ENCODE results near the gene UTP14C. TPM values are rescaled to one million over a fixed set of nuclear protein-coding genes. Genes with fewer than 3 reads are reported as not detected.

Gene UTP14C
- total and polyA plus RNA-seq, 2 experiments from 2014 or later = 11.4 to 22.9 TPM

DNA sequence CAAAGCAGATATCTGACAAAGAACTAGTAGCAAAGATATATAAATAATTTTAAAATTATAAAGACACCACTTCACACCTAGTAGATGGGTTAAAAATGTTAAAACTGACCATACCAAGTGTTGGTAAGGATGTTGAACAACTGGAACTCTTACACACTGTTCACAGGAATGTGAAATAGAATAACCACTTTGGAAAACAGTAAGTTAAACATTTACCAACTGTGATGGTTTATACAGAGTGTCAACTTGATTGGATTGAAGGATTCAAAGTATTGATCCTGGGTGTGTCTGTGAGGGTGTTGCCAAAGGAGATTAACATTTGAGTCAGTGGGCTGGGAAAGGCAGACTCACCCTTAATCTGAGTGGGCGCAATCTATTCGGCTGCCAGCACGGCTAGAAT, 19.2 kb downstream of the UTP14C start (continued):
- no peak for TF ChIP-seq CREB1 (CRISPR knock-in tag; IDR thresholded peaks at IDR 0.05; ENCODE audit: low read depth)

DNA sequence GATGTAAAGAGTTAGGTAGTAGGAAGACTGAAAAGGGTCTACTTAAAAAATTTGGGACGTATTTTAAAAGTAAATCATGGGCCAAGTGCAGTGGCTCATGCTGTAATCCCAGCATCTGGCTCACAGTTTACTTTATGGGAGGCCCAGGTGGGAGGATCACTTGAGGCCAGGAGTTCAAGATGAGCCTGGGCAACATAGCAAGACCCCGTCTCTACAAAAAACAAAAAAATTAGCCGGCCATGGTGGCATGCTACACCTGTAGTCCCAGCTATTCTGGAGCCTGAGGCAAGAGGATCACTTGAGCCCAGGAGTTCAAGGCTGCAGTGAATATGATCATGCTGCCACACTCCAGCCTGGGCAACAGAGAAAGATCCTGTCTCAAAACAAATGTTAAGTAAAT, 23.0 kb downstream of the UTP14C start:
- no peak for DNase-seq (ENCODE audit: low spot score)
- H3K4me1 ChIP-seq (ENCODE audit: insufficient read depth) = peaks cover 11% of the 10 kb centered on the region; the same call in 1 of the 2 replicates
- H3F3A ChIP-seq (replicated peaks; ENCODE audit: low read depth) = no peaks in the 10 kb centered on the region
- no peak for TF ChIP-seq JUNB (IDR thresholded peaks at IDR 0.05; ENCODE audit: unreplicated experiment)
- no peak for TF ChIP-seq ZNF462 (CRISPR knock-in tag; IDR thresholded peaks at IDR 0.05)
- TF ChIP-seq, protein P1, sequence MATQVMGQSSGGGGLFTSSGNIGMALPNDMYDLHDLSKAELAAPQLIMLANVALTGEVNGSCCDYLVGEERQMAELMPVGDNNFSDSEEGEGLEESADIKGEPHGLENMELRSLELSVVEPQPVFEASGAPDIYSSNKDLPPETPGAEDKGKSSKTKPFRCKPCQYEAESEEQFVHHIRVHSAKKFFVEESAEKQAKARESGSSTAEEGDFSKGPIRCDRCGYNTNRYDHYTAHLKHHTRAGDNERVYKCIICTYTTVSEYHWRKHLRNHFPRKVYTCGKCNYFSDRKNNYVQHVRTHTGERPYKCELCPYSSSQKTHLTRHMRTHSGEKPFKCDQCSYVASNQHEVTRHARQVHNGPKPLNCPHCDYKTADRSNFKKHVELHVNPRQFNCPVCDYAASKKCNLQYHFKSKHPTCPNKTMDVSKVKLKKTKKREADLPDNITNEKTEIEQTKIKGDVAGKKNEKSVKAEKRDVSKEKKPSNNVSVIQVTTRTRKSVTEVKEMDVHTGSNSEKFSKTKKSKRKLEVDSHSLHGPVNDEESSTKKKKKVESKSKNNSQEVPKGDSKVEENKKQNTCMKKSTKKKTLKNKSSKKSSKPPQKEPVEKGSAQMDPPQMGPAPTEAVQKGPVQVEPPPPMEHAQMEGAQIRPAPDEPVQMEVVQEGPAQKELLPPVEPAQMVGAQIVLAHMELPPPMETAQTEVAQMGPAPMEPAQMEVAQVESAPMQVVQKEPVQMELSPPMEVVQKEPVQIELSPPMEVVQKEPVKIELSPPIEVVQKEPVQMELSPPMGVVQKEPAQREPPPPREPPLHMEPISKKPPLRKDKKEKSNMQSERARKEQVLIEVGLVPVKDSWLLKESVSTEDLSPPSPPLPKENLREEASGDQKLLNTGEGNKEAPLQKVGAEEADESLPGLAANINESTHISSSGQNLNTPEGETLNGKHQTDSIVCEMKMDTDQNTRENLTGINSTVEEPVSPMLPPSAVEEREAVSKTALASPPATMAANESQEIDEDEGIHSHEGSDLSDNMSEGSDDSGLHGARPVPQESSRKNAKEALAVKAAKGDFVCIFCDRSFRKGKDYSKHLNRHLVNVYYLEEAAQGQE (IDR thresholded peaks at IDR 0.05; ENCODE audit: unreplicated experiment) = no peak
- no peak for TF ChIP-seq CTCF (conservative IDR thresholded peaks at IDR 0.05; ENCODE audit: low read depth in 2 of 2)
- no peak for TF ChIP-seq ZNF331 (CRISPR knock-in tag; IDR thresholded peaks at IDR 0.05; ENCODE audit: low read depth)
- TF ChIP-seq EZH2 (IDR thresholded peaks at IDR 0.05; ENCODE audit: low read depth, unreplicated experiment) = no peak
- TF ChIP-seq EZH2phosphoT487 (IDR thresholded peaks at IDR 0.05; ENCODE audit: unreplicated experiment) = no peak
- TF ChIP-seq, protein P2, sequence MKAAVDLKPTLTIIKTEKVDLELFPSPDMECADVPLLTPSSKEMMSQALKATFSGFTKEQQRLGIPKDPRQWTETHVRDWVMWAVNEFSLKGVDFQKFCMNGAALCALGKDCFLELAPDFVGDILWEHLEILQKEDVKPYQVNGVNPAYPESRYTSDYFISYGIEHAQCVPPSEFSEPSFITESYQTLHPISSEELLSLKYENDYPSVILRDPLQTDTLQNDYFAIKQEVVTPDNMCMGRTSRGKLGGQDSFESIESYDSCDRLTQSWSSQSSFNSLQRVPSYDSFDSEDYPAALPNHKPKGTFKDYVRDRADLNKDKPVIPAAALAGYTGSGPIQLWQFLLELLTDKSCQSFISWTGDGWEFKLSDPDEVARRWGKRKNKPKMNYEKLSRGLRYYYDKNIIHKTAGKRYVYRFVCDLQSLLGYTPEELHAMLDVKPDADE (IDR thresholded peaks at IDR 0.05) = no peak
- no peak for TF ChIP-seq ZNF114 (CRISPR knock-in tag; IDR thresholded peaks at IDR 0.05)
- TF ChIP-seq CREB1 (CRISPR knock-in tag; IDR thresholded peaks at IDR 0.05; ENCODE audit: low read depth) = no peak
- no peak for TF ChIP-seq POLR2AphosphoS5 (IDR thresholded peaks at IDR 0.05; ENCODE audit: low read depth)
- no peak for TF ChIP-seq NANOG (IDR thresholded peaks at IDR 0.05; ENCODE audit: borderline replicate concordance)
- TF ChIP-seq STAT1 (IDR thresholded peaks at IDR 0.05; ENCODE audit: unreplicated experiment) = no peak
- no peaks in the 10 kb centered on the region for H3K36me3 Mint-ChIP-seq (ENCODE audit: low read depth)
- no peaks in the 10 kb centered on the region for H3K9me3 Mint-ChIP-seq
- H3K27me3 Mint-ChIP-seq (ENCODE audit: insufficient read depth, low read depth, poor library complexity) = peaks cover 1% of the 10 kb centered on the region
- H3K27me3 ChIP-seq (ENCODE audit: insufficient read depth) = no peaks in the 10 kb centered on the region
- no peak for ATAC-seq
- no peak overlapping the region for H3K27ac Mint-ChIP-seq
- no peak overlapping the region for H3K27ac ChIP-seq (ENCODE audit: low read depth)
- peaks cover 14% of the 10 kb centered on the region for H3K4me1 Mint-ChIP-seq
- H3K4me3 ChIP-seq = no peak overlapping the region
- H3K9me2 ChIP-seq (ENCODE audit: insufficient read depth) = peaks cover 5% of the 10 kb centered on the region; the same call in 1 of the 2 replicates
- H3K36me3 ChIP-seq (ENCODE audit: insufficient read depth) = no peaks in the 10 kb centered on the region
- no peaks in the 10 kb centered on the region for H4K20me1 ChIP-seq (replicated peaks; ENCODE audit: insufficient read depth)
- H3K4me2 ChIP-seq = no peak overlapping the region
- no peaks in the 10 kb centered on the region for H3K79me2 ChIP-seq (replicated peaks; ENCODE audit: insufficient read depth)
- no peak overlapping the region for H3K4me3 Mint-ChIP-seq
- no peak overlapping the region for H2AFZ ChIP-seq
